ENCODE results near the gene GTF2H3.

GRCh38 chr12:123621619-123622530 is 11.8 kb upstream of the GTF2H3 start:
- TF ChIP-seq CTCF (IDR thresholded peaks at IDR 0.05 in 8 of 11, conservative IDR thresholded peaks at IDR 0.05 in 3 of 11) (no peak), POLR2A (IDR thresholded peaks at IDR 0.05) (no peak)

Measured in spleen (tissue), 7 donors.